Hepatic stellate cell (primary cell): ENCODE measurements around the gene ARMC9.

Source experiments
- DNase-seq: peaks from one replicate; pipeline ENCODE4 v3.0.0; 2011; ENCODE audit warnings: low spot score

The ARMC9 gene

GRCh38 chr2:231315896-231316295 lies 117.5 kb downstream of the ARMC9 start:
- DNase-seq, result no peak

- DNase-seq, result no peak
Observed at GRCh38 chr2:231317579-231317978, 119.1 kb downstream of the ARMC9 start.

- no peak for DNase-seq
Observed at GRCh38 chr2:231318436-231318835, 120.0 kb downstream of the ARMC9 start.

GRCh38 chr2:231318954-231319353 lies 120.5 kb downstream of the ARMC9 start:
- DNase-seq, result no peak

GRCh38 chr2:231319867-231320266 lies 121.4 kb downstream of the ARMC9 start:
- DNase-seq, result no peak

- no peak for DNase-seq
Observed at GRCh38 chr2:231321021-231321420, 122.6 kb downstream of the ARMC9 start.

GRCh38 chr2:231321556-231322334 lies 123.3 kb downstream of the ARMC9 start:
- no peak for DNase-seq

- DNase-seq, result no peak
Observed at GRCh38 chr2:231323316-231323715, 124.9 kb downstream of the ARMC9 start.

GRCh38 chr2:231325826-231326225 lies 127.4 kb downstream of the ARMC9 start:
- no peak for DNase-seq

- DNase-seq, result no peak
Observed at GRCh38 chr2:231326404-231326803, 128.0 kb downstream of the ARMC9 start.

GRCh38 chr2:231330311-231330710 lies 131.9 kb downstream of the ARMC9 start:
- DNase-seq, result no peak

- DNase-seq, result no peak
Observed at GRCh38 chr2:231331533-231331932, 133.1 kb downstream of the ARMC9 start.

- no peak for DNase-seq
Observed at GRCh38 chr2:231332388-231332787, 134.0 kb downstream of the ARMC9 start.

GRCh38 chr2:231332872-231333500 lies 134.6 kb downstream of the ARMC9 start:
- DNase-seq, result no peak

GRCh38 chr2:231334179-231334930 lies 135.9 kb downstream of the ARMC9 start:
- DNase-seq, result no peak

GRCh38 chr2:231334981-231335380 lies 136.6 kb downstream of the ARMC9 start:
- no peak for DNase-seq

- DNase-seq, result no peak
Observed at GRCh38 chr2:231335591-231335990, 137.2 kb downstream of the ARMC9 start.

- DNase-seq, result no peak
Observed at GRCh38 chr2:231336236-231336635, 137.8 kb downstream of the ARMC9 start.

- no peak for DNase-seq
Observed at GRCh38 chr2:231336700-231337099, 138.3 kb downstream of the ARMC9 start.

GRCh38 chr2:231337807-231338759 lies 139.7 kb downstream of the ARMC9 start:
- no peak for DNase-seq

- DNase-seq, result no peak
Observed at GRCh38 chr2:231339316-231339715, 140.9 kb downstream of the ARMC9 start.

GRCh38 chr2:231341100-231341499 lies 142.7 kb downstream of the ARMC9 start:
- no peak for DNase-seq
